HepG2 (cell line): ENCODE data around the gene MFN2. TPM values are rescaled to one million over a fixed set of nuclear protein-coding genes. Genes with fewer than 3 reads are reported as not detected.

Source experiments
- DNMT1 ChIP-seq: sonication (generic); formaldehyde crosslinking; IDR thresholded peaks from 2 replicates; pipeline ENCODE4 v1.5.1; 2020; ENCODE audit warnings: mild to moderate bottlenecking, missing genetic modification reagents
- FOXC1 ChIP-seq: sonication (generic); formaldehyde crosslinking; IDR thresholded peaks from 2 replicates; pipeline ENCODE4 v1.8.0; 2022; ENCODE audit warnings: mild to moderate bottlenecking, missing genetic modification reagents, borderline replicate concordance
- GPBP1L1 ChIP-seq: sonication (generic); formaldehyde crosslinking; IDR thresholded peaks from 2 replicates; pipeline ENCODE4 v1.5.0; 2020; ENCODE audit warnings: mild to moderate bottlenecking, missing genetic modification reagents
- HDAC1 ChIP-seq: sonication (generic); formaldehyde crosslinking; IDR thresholded peaks from 2 replicates; pipeline ENCODE4 v1.5.1; 2020; ENCODE audit warnings: mild to moderate bottlenecking, missing genetic modification reagents
- HMGXB3 ChIP-seq: sonication (generic); formaldehyde crosslinking; IDR thresholded peaks from 2 replicates; pipeline ENCODE4 v1.4.0; 2020; ENCODE audit warnings: missing genetic modification reagents, borderline replicate concordance
- HOXA9 ChIP-seq: sonication (generic); formaldehyde crosslinking; IDR thresholded peaks from 2 replicates; pipeline ENCODE4 v1.8.1; 2022; ENCODE audit warnings: missing genetic modification reagents, mild to moderate bottlenecking, moderate library complexity, borderline replicate concordance
- KDM6A ChIP-seq: IDR thresholded peaks from 2 replicates; pipeline ENCODE4 v1.6.1; 2016; ENCODE audit warnings: low read depth
- MAZ ChIP-seq, 2 experiments: sonication (generic) in 1 of 2; formaldehyde crosslinking in 1 of 2; IDR thresholded peaks; 2 replicates each; pipeline versions ENCODE4 v1.5.0 to v1.6.1; 2012 to 2020; ENCODE audit warnings: low read depth in 2 of 2, mild to moderate bottlenecking in 2 of 2, borderline replicate concordance in 1 of 2, improper control_type of control experiment in 1 of 2, low read length in 1 of 2, missing genetic modification reagents in 1 of 2, moderate library complexity in 1 of 2
- SKI ChIP-seq: fragments of 450-650 bp; IDR thresholded peaks from one replicate; pipeline ENCODE4 v1.6.1; 2018; ENCODE audit warnings: mild to moderate bottlenecking; ENCODE audit not compliant: partially characterized antibody
- TFAP4 ChIP-seq: sonication (generic); IDR thresholded peaks from 2 replicates; pipeline ENCODE4 v1.6.1; 2016; ENCODE audit warnings: low read depth, borderline replicate concordance
- TFE3 ChIP-seq: IDR thresholded peaks from 2 replicates; pipeline ENCODE4 v1.6.1; 2016
- ZNF282 ChIP-seq: fragments of 450-650 bp; IDR thresholded peaks from 2 replicates; pipeline ENCODE4 v1.6.1; 2018; ENCODE audit not compliant: partially characterized antibody
- ZNF513 ChIP-seq: sonication (generic); formaldehyde crosslinking; conservative IDR thresholded peaks from 2 replicates; pipeline ENCODE4 v1.5.0; 2020; ENCODE audit warnings: missing genetic modification reagents
- ZNF530 ChIP-seq: sonication (generic); formaldehyde crosslinking; IDR thresholded peaks from 2 replicates; pipeline ENCODE4 v1.5.0; 2020; ENCODE audit warnings: low read depth, mild to moderate bottlenecking, missing genetic modification reagents
- ZNF562 ChIP-seq: sonication (generic); formaldehyde crosslinking; IDR thresholded peaks from 2 replicates; pipeline ENCODE4 v1.8.0; 2022; ENCODE audit warnings: missing genetic modification reagents, borderline replicate concordance
- ZNF639 ChIP-seq: conservative IDR thresholded peaks from 2 replicates; pipeline ENCODE4 v1.6.1; 2018; ENCODE audit warnings: missing genetic modification reagents
- polyA plus RNA-seq, 8 experiments: library from polyadenylated mRNA; depleted of rRNA in 3 of 8; stranded (reverse) in 7 of 8; unstranded in 1 of 8; fragments of >200 nt; fragmentation: Illumina TruSeq in 4 of 8; extraction: Trizol in 4 of 8; gene quantifications; 2 replicates each; pipeline versions ENCODE4 v1.2.1 to v1.2.3, GENCODE V29; 2011 to 2016; ENCODE audit warnings: low read depth in 4 of 8, missing spikeins in 1 of 8, mixed read lengths in 1 of 8; ENCODE audit not compliant: insufficient read depth in 1 of 8
- total RNA-seq, 5 experiments: library from RNA; depleted of rRNA; stranded (reverse); fragments of >200 nt; fragmentation: Illumina TruSeq; extraction: Trizol; gene quantifications; 2 replicates each; pipeline ENCODE4 v1.2.3, GENCODE V29; 2016; ENCODE audit warnings: low read depth in 1 of 5

The MFN2 gene
- total and polyA plus RNA-seq, 2 of the 13 experiments (the other 11 are each of a cell fraction or from before 2014, with no cell fraction given), result 38.7 to 60.9 TPM

- TF ChIP-seq TFAP4, result peak; percentile 59; the same call in 1 of the 2 replicates
- TF ChIP-seq ZNF282, result no peak
- no peak for TF ChIP-seq MAZ (IDR thresholded peaks at IDR 0.05; ENCODE audit: borderline replicate concordance, low read depth, low read length)
- 0 out of 2 replicates have a peak, but pooled peaks have one; percentile 50 for TF ChIP-seq MAZ (CRISPR knock-in tag; IDR thresholded peaks at IDR 0.05; ENCODE audit: low read depth)
- peak; percentile 87 for TF ChIP-seq TFE3 (CRISPR knock-in tag)
- TF ChIP-seq ZNF530, result no peak
- no peak for TF ChIP-seq HMGXB3
- no peak for TF ChIP-seq FOXC1 (CRISPR knock-in tag)
- no peak for TF ChIP-seq HOXA9 (CRISPR knock-in tag)
- no peak for TF ChIP-seq ZNF562
- no peak for TF ChIP-seq DNMT1 (CRISPR knock-in tag)
- no peak for TF ChIP-seq KDM6A
- peak; percentile 76 for TF ChIP-seq HDAC1 (CRISPR knock-in tag)
- TF ChIP-seq SKI, result no peak
- no peak for TF ChIP-seq ZNF513
- no peak for TF ChIP-seq ZNF639 (CRISPR knock-in tag)
- TF ChIP-seq GPBP1L1, result no peak
These were observed 39.9 kb upstream of the MFN2 start (continued) for GRCh38 chr1:11940260-11940921.
